Heart left ventricle (tissue), 13 donors: ENCODE results near the gene GNB2.

Experiments used
- POLR2A ChIP-seq, 2 donors: fragments of 450-650 bp; IDR thresholded peaks; one replicate each; pipeline ENCODE4 v1.6.1; 2017; ENCODE audit warnings: antibody characterized with exemption in 2 of 2, mild to moderate bottlenecking in 2 of 2, moderate library complexity in 2 of 2
- TF ChIP-seq, protein P1 (sequence below), 12 donors: fragments of 200-600 bp; sonication (generic) in 4 of 12; IDR thresholded peaks; one replicate each; pipeline versions ENCODE4 v1.5.0 to v1.8.0; 2018 to 2022; ENCODE audit warnings: antibody characterized with exemption in 12 of 12, mild to moderate bottlenecking in 5 of 12
- donor health status: ischemic (EF 13 %, LVEDD 7.1; RV severe dilation, severe dysfunction).
- donor health status: DM: no; HTN: yes; CAD: no.
- donor health status: DM: no; HTN: no; CAD: no.
- donor health status: ischemic (EF 25% LVEDD 6.9; RV normal size, moderate dysfunction).
- donor health status: ischemic (EF 25% LVEDD 5.7; RV mildly dilated, moderate dysfunction).
- donor health status: ischemic (EF 35%, LVEDD 5.7; RV mildly dilated, moderate dysfunction).
- donor health status: nonischemic (EF 11% LVEDD 7.7; RV severe dilation, severe dysfunction).
- donor health status: DM: yes; HTN: yes; CAD: no.
- donor health status: PGD.
- donor health status: ischemic (EF 29% LVEDD 5.4; RV normal size, mild dysfunction).
- donor health status: nonischemic (EF 23%, LVEDD 6.1; RV moderate dilation, normal function).

DNA sequence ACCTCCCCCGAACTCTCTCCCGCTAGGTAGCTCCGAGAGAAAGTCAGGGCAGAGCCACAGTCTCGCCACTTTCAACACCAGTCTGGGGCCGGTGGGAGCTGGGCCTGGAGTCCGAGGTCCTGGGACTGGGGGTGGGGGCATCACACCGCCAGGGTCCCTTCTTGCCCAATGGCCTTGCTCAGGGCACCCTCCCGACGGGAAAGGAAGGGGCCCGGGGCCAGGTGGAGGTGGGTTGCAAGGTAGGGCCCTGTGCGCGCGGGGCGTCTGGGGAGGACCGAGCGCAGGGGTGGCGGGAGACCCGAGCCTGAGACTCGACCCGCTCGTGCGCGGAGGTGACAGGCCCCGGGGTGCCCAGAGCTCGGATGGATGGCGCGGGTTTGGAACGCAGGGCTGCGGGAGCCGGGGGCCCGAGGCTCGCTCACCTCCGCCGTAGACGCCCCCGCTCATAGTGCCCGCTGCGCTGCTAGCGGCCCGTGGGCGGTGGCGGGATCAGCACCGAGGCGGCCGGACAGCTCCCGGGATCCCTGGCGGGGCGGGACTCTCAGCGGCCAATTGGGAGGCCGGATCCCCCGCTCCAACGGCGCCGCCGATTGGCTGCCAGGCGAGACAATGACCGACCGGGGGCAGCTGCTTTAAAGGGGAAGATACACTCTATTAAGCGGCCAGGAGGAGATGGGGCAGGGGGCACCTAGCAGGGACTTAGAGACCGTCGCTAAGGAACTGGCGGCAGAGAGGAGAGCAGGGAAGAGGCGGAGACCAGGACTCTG is 17.4 kb upstream of the GNB2 start, which contains the start of gene ACTL6B:
- TF ChIP-seq, protein P1, sequence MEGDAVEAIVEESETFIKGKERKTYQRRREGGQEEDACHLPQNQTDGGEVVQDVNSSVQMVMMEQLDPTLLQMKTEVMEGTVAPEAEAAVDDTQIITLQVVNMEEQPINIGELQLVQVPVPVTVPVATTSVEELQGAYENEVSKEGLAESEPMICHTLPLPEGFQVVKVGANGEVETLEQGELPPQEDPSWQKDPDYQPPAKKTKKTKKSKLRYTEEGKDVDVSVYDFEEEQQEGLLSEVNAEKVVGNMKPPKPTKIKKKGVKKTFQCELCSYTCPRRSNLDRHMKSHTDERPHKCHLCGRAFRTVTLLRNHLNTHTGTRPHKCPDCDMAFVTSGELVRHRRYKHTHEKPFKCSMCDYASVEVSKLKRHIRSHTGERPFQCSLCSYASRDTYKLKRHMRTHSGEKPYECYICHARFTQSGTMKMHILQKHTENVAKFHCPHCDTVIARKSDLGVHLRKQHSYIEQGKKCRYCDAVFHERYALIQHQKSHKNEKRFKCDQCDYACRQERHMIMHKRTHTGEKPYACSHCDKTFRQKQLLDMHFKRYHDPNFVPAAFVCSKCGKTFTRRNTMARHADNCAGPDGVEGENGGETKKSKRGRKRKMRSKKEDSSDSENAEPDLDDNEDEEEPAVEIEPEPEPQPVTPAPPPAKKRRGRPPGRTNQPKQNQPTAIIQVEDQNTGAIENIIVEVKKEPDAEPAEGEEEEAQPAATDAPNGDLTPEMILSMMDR (IDR thresholded peaks at IDR 0.05), result no peak
- no peak for TF ChIP-seq POLR2A (IDR thresholded peaks at IDR 0.05)
